Lung (tissue), 12 donors: ENCODE data around the gene GMPR2. TPM values are rescaled to one million over a fixed set of nuclear protein-coding genes. Genes with fewer than 3 reads are reported as not detected.

Experiments used
- ATAC-seq: fragments of 200-7000 bp; cut with Tn5 transposase; one replicate; pipeline ENCODE4 v1.9.1; 2020; ENCODE audit warnings: moderate number of reproducible peaks; ENCODE audit not compliant: insufficient read depth, low FRiP score
- DNase-seq, 3 donors: peaks; one replicate each; pipeline ENCODE4 v3.0.0-alpha.2; 2013 to 2017
- H3K27ac ChIP-seq, 2 donors: one replicate each; pipeline ENCODE4 v1.5.1; 2013; ENCODE audit warnings: mild to moderate bottlenecking in 2 of 2, moderate library complexity in 2 of 2, control low read depth in 1 of 2, inconsistent platforms in 1 of 2, low read depth in 1 of 2, low read length in 1 of 2
- H3K27me3 ChIP-seq, 3 donors: one replicate each; pipeline ENCODE4 v1.5.1; 2013; ENCODE audit warnings: low read length in 2 of 3; ENCODE audit not compliant: control insufficient read depth in 3 of 3, insufficient read depth in 3 of 3
- H3K36me3 ChIP-seq, 4 donors: one replicate each; pipeline ENCODE4 v1.5.1; 2013; ENCODE audit warnings: low read length in 4 of 4, mild to moderate bottlenecking in 1 of 4, moderate library complexity in 1 of 4; ENCODE audit not compliant: control insufficient read depth in 4 of 4, insufficient read depth in 4 of 4
- H3K4me1 ChIP-seq, 5 donors: one replicate each; pipeline ENCODE4 v1.5.1; 2013; ENCODE audit warnings: low read length in 5 of 5, mild to moderate bottlenecking in 2 of 5, moderate library complexity in 1 of 5; ENCODE audit not compliant: control insufficient read depth in 5 of 5, insufficient read depth in 5 of 5
- H3K4me3 ChIP-seq: one replicate; pipeline ENCODE4 v1.5.1; 2013; ENCODE audit warnings: mild to moderate bottlenecking, control low read depth, moderate library complexity
- H3K9ac ChIP-seq, 2 donors: one replicate each; pipeline ENCODE4 v1.5.1; 2013; ENCODE audit warnings: low read length in 2 of 2, control low read depth in 1 of 2; ENCODE audit not compliant: insufficient read depth in 1 of 2
- H3K9me3 ChIP-seq, 4 donors: one replicate each; pipeline ENCODE4 v1.5.1; 2013; ENCODE audit warnings: low read length in 3 of 4, mild to moderate bottlenecking in 1 of 4, moderate library complexity in 1 of 4; ENCODE audit not compliant: control insufficient read depth in 4 of 4, insufficient read depth in 3 of 4
- CTCF ChIP-seq: IDR thresholded peaks from 2 replicates; pipeline ENCODE4 v1.5.1; 2012; ENCODE audit warnings: mild to moderate bottlenecking; ENCODE audit errors: control extremely low read depth, extremely low read depth
- WGBS, 2 donors: extraction: QIAGEN DNeasy Blood & Tissue Kit; methylation state at CpG; one replicate each; pipeline ENCODE4 v1.1.7; 2013; 5-methylcytosine and 5-hydroxymethylcytosine counted together
- polyA plus RNA-seq, 2 donors: library from polyadenylated mRNA; stranded (reverse); fragments of 200-250 nt; gene quantifications; one replicate each; pipeline ENCODE4 v1.2.1, GENCODE V29; 2013
- total RNA-seq, 2 donors: library from RNA; depleted of rRNA in 1 of 2; stranded (reverse); fragments of >200 nt in 1 of 2; gene quantifications; one replicate each; pipeline ENCODE4 v1.2.1, GENCODE V29; 2014 to 2021
- donor health status: control.
- donor health status: control.
- donor health status: Bipolar disorder and iron deficiency.
- donor health status: healthy.
- donor health status: DM: yes; HTN: yes; CAD: no.

The GMPR2 gene
- total and polyA plus RNA-seq, 4 donors: 42.9 to 71.1 (median 63.1) TPM

- H3K27me3 ChIP-seq: no peaks in the 10 kb centered on the region
- H3K36me3 ChIP-seq: peaks cover 3 to 43% (median 33%) of the 10 kb centered on the region in 4 donors
- DNase-seq (no peak), ATAC-seq (no peak)
- no peaks in the 10 kb centered on the region for H3K9me3 ChIP-seq
- no peak for TF ChIP-seq CTCF
- H3K4me1 ChIP-seq: no peaks in the 10 kb centered on the region
- WGBS, 2 donors: 95 to 96% methylated on average over 7 of the region's 7 CpGs
- H3K4me3 ChIP-seq: no peak overlapping the region
- H3K9ac ChIP-seq: no peak overlapping the region
- no peak overlapping the region for H3K27ac ChIP-seq
Measured at GRCh38 chr14:24204163-24205146, 28.3 kb upstream of the GMPR2 start.

GRCh38 chr14:24206260-24207103 is 26.2 kb upstream of the GMPR2 start:
- H3K36me3 ChIP-seq: peaks cover 9 to 52% (median 45%) of the 10 kb centered on the region in 4 donors
- WGBS, 2 donors: 99% methylated on average over 11 of the region's 11 CpGs
- no peak overlapping the region for H3K4me3 ChIP-seq
- H3K27me3 ChIP-seq: no peaks in the 10 kb centered on the region
- H3K9ac ChIP-seq: no peak overlapping the region
- ATAC-seq (no peak), DNase-seq (no peak)
- H3K27ac ChIP-seq: no peak overlapping the region
- H3K4me1 ChIP-seq: no peaks in the 10 kb centered on the region
- H3K9me3 ChIP-seq: no peaks in the 10 kb centered on the region
- no peak for TF ChIP-seq CTCF

GRCh38 chr14:24207104-24207551 is 25.6 kb upstream of the GMPR2 start:
- Histone ChIP-seq H3K9me3 (no peaks in the 10 kb centered on the region), H3K27me3 (no peaks in the 10 kb centered on the region), H3K4me1 (peaks cover 0 to under 1% (median 0%) of the 10 kb centered on the region in 5 donors), H3K27ac (no peak overlapping the region), H3K9ac (no peak overlapping the region), H3K4me3 (no peak overlapping the region), H3K36me3 (peaks cover 9 to 48% (median 44%) of the 10 kb centered on the region in 4 donors)
- ATAC-seq (no peak), DNase-seq (no peak)
- WGBS, 2 donors: 94 to 98% methylated on average over 5 of the region's 5 CpGs
- no peak for TF ChIP-seq CTCF
